GM12878 (cell line): ENCODE results near the gene C17orf114.

Source experiments
- ATAC-seq: fragments of 200-7000 bp; cut with Tn5 transposase; 3 replicates; pipeline ENCODE4 v1.9.1; 2020; ENCODE audit warnings: mild to moderate bottlenecking, moderate library complexity
- BruUV-seq: library from RNA; stranded (reverse); fragments of 400-500 nt; replicated peaks from 2 replicates; lab custom pipeline; 2021; lab: Mats Ljungman, UMichigan
- CTCF ChIA-PET: fragments of 300-600 bp; sonication (Branson Sonifier 250); formaldehyde crosslinking; extraction: SDS; loops from one replicate; lab custom pipeline; 2021; ENCODE audit warnings: inconsistent platforms; lab: Yijun Ruan, JAX
- POLR2A ChIA-PET: fragments of 350-600 bp; formaldehyde crosslinking; extraction: SDS; loops from one replicate; lab custom pipeline; 2021; ENCODE audit warnings: inconsistent platforms; lab: Charles Lee
- RAD21 ChIA-PET: fragments of 300-600 bp; sonication (Branson Sonifier 250); formaldehyde crosslinking; loops from one replicate; lab custom pipeline; 2023; ENCODE audit warnings: antibody characterized with exemption; ENCODE audit not compliant: unreplicated experiment; lab: Charles Lee
- SMC1A ChIA-PET: fragments of 300-600 bp; sonication (Branson Sonifier 250); formaldehyde crosslinking; loops from one replicate; lab custom pipeline; 2023; ENCODE audit not compliant: unreplicated experiment, uncharacterized antibody; lab: Charles Lee
- DNase-seq: peaks from one replicate; pipeline ENCODE4 v3.0.0-alpha.2; 2011; ENCODE audit warnings: low read depth, low spot score
- FAIRE-seq: peaks from 3 replicates; lab custom pipeline; 2011; peaks lifted over from hg19 to GRCh38; lab: Jason Lieb, UNC
- H2AFZ ChIP-seq: 2 replicates; pipeline ENCODE4 v1.6.0; 2011; ENCODE audit warnings: low read depth, low read length, control low read depth; ENCODE audit not compliant: control insufficient read depth
- H3K27ac ChIP-seq: 2 replicates; pipeline ENCODE4 v1.5.1; 2011; ENCODE audit warnings: control low read depth; ENCODE audit not compliant: control insufficient read depth, insufficient read depth
- H3K27me3 ChIP-seq, 2 experiments: replicated peaks in 1 of 2; 2 replicates each; pipeline versions ENCODE4 v1.6.0 to v1.6.1; 2011; ENCODE audit warnings: low read length in 1 of 2; ENCODE audit not compliant: control insufficient read depth in 2 of 2, insufficient read depth in 2 of 2
- H3K36me3 ChIP-seq, 2 experiments: 2 replicates each; pipeline ENCODE4 v1.5.1; 2011; ENCODE audit warnings: low read length in 1 of 2; ENCODE audit not compliant: control insufficient read depth in 2 of 2, insufficient read depth in 2 of 2
- H3K4me1 ChIP-seq: 2 replicates; pipeline ENCODE4 v1.6.1; 2011; ENCODE audit warnings: mild to moderate bottlenecking, low read length, moderate library complexity, mixed read lengths; ENCODE audit not compliant: control insufficient read depth, insufficient read depth
- H3K4me2 ChIP-seq: 2 replicates; pipeline ENCODE4 v1.6.0; 2011; ENCODE audit warnings: control low read depth; ENCODE audit not compliant: control insufficient read depth, insufficient read depth
- H3K4me3 ChIP-seq: fragments of 200-600 bp; sonication (generic); 2 replicates; pipeline ENCODE4 v1.5.1; 2016
- H3K79me2 ChIP-seq: 2 replicates; pipeline ENCODE4 v1.6.0; 2011; ENCODE audit warnings: low read length; ENCODE audit not compliant: control insufficient read depth, insufficient read depth
- H3K9ac ChIP-seq: 2 replicates; pipeline ENCODE4 v1.8.0; 2011; ENCODE audit warnings: low read length, control low read depth, mixed read lengths; ENCODE audit not compliant: control insufficient read depth, insufficient read depth
- H3K9me3 ChIP-seq: replicated peaks from 3 replicates; pipeline ENCODE4 v1.5.1; 2011; ENCODE audit warnings: mild to moderate bottlenecking, low read length; ENCODE audit not compliant: control insufficient read depth, insufficient read depth
- H4K20me1 ChIP-seq: 2 replicates; pipeline ENCODE4 v1.6.0; 2011; ENCODE audit not compliant: control insufficient read depth, insufficient read depth
- LARP7 ChIP-seq: fragments of 450-650 bp; IDR thresholded peaks from 2 replicates; pipeline ENCODE4 v1.6.1; 2017; ENCODE audit warnings: mild to moderate bottlenecking
- MTA3 ChIP-seq: IDR thresholded peaks from 2 replicates; pipeline ENCODE4 v1.6.1; 2012; ENCODE audit warnings: low read length, inconsistent platforms, borderline replicate concordance
- SPI1 ChIP-seq: IDR thresholded peaks from 2 replicates; pipeline ENCODE4 v1.6.1; 2011; ENCODE audit warnings: low read depth, mild to moderate bottlenecking, low read length, moderate library complexity, borderline replicate concordance; ENCODE audit not compliant: insufficient read depth
- STAT1 ChIP-seq: fragments of 450-650 bp; conservative IDR thresholded peaks from 2 replicates; pipeline ENCODE4 v1.6.1; 2014; ENCODE audit warnings: antibody characterized with exemption, mild to moderate bottlenecking
- TCF3 ChIP-seq: IDR thresholded peaks from 2 replicates; pipeline ENCODE4 v1.6.1; 2012; ENCODE audit warnings: low read depth, mild to moderate bottlenecking, low read length, borderline replicate concordance; ENCODE audit not compliant: insufficient read depth
- ZNF217 ChIP-seq: fragments of 450-650 bp; IDR thresholded peaks from 2 replicates; pipeline ENCODE4 v1.6.1; 2017; ENCODE audit warnings: antibody characterized with exemption, mild to moderate bottlenecking
- ZZZ3 ChIP-seq: IDR thresholded peaks from 2 replicates; pipeline ENCODE4 v1.6.1; 2011; ENCODE audit warnings: low read depth; ENCODE audit not compliant: control insufficient read depth, insufficient read length
- WGBS: methylation state at CpG from one replicate; pipeline ENCODE4 v1.1.6; 2016; ENCODE audit warnings: low lambda C conversion rate; ENCODE audit not compliant: insufficient replicate concordance, insufficient coverage; ENCODE audit errors: missing lambda C conversion rate; 5-methylcytosine and 5-hydroxymethylcytosine counted together
- in situ Hi-C: fragments of 300-500 bp; cut with MboI; formaldehyde crosslinking; loops from 9 replicates; pipeline ENCODE4 v1.14.3; 2018; ENCODE audit warnings: mixed read lengths
- intact Hi-C: fragments of 100-400 bp; cut with micrococcal nuclease; formaldehyde crosslinking; loops from one replicate; pipeline ENCODE4 v1.14.2; 2022; ENCODE audit not compliant: unreplicated experiment
- TF ChIP-seq, protein P1 (sequence below): fragments of 450-650 bp; IDR thresholded peaks from 2 replicates; pipeline ENCODE4 v1.6.1; 2017; ENCODE audit warnings: mild to moderate bottlenecking

The C17orf114 gene

DNA sequence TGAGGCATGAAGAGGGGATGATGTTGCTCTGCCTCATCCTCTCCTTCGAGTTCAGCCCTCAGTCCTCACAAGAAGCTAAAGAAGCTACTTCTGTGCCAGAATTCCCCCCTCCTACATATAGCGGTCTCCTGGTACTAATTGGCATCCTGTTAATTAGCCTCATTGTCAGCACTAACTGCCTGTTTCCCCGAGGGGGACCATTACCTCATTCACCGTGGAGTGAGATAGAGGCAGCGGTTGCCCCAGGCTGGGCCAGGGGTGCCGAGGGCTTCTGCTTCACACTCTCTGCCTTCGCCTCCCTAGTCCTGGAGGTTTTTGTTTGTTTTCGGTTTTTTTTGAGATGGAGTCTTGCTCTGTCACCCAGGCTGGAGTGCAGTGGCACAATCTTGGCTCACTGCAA, 25.3 kb upstream of the C17orf114 start:
- ChIA-PET SMC1A (no interaction called here), CTCF (interaction anchor here (0.7 kb wide), 1 partner anchor 76 kb away, joined by 3 read pairs; no protein-coding TSS in a partner anchor), RAD21 (no interaction called here), POLR2A (interaction anchor here (0.6 kb wide), 1 partner anchor 270 kb away, joined by 5 read pairs; no protein-coding TSS in a partner anchor)
- in situ Hi-C loops, result no loop called here
- Histone ChIP-seq H3K4me2 (no peak overlapping the region), H4K20me1 (no peaks in the 10 kb centered on the region), H3K4me3 (no peak overlapping the region), H3K27me3 (no peaks in the 10 kb centered on the region), H2AFZ (no peak overlapping the region), H3K4me1 (no peaks in the 10 kb centered on the region), H3K36me3 (no peaks in the 10 kb centered on the region), H3K9ac (no peak overlapping the region), H3K27ac (no peak overlapping the region), H3K79me2 (no peaks in the 10 kb centered on the region), H3K9me3 (no peaks in the 10 kb centered on the region)
- 56% methylated on average over 8 of the region's 8 CpGs for WGBS
- ATAC-seq, result no peak
- DNase-seq, result no peak
- BruUV-seq, result no TSS peak
- intact Hi-C loops, result no loop called here
- TF ChIP-seq, protein P1, sequence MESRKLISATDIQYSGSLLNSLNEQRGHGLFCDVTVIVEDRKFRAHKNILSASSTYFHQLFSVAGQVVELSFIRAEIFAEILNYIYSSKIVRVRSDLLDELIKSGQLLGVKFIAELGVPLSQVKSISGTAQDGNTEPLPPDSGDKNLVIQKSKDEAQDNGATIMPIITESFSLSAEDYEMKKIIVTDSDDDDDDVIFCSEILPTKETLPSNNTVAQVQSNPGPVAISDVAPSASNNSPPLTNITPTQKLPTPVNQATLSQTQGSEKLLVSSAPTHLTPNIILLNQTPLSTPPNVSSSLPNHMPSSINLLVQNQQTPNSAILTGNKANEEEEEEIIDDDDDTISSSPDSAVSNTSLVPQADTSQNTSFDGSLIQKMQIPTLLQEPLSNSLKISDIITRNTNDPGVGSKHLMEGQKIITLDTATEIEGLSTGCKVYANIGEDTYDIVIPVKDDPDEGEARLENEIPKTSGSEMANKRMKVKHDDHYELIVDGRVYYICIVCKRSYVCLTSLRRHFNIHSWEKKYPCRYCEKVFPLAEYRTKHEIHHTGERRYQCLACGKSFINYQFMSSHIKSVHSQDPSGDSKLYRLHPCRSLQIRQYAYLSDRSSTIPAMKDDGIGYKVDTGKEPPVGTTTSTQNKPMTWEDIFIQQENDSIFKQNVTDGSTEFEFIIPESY, result 0 out of 2 replicates have a peak, but pooled peaks have one; percentile 18
- TF ChIP-seq LARP7, result no peak
- FAIRE-seq, result no peak

DNA sequence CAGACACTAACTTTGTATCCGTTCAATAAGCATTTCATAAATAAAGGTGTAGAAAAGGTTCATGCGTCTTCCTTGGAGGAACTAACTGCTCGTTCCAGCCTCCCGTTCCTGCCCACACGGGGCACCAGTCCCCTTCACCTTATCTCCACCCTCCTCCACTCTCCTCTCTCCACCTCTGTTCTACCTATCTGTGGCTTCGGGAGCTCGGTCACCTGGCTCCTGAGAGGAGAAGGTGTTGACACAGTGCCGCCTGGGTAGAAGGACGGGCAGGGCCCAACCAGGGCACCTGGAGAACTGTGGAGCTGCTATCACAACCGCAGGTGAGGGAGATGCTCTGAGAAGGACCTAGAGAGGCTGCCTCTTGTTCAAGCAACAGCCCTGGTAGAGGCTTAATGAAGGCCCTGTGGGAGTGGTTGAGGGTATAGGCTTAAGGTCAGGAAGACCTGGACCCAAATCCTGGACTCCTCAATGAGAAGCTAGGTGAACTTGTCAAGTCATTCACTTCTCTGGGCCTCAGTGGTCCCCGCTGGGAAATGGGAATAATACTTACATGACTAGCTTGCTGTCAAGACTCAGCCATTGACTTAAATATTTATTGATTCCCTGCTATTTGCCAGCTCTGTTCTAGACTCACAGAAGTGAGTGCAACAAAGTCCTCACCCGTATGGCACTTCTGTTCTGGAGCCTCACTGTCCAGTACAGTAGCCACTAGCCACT, 21.4 kb upstream of the C17orf114 start:
- no peaks in the 10 kb centered on the region for H3K79me2 ChIP-seq
- DNase-seq (no peak), ATAC-seq (no peak; the same call in 2 of the 3 replicates), FAIRE-seq (no peak)
- ChIA-PET RAD21 (no interaction called here), SMC1A (no interaction called here), CTCF (interaction anchor here (1.3 kb wide), 1 partner anchor 59 kb away, joined by 4 read pairs; no protein-coding TSS in a partner anchor), POLR2A (interaction anchor here (0.5 to 0.7 kb wide), 3 partner anchors 47 to 1063 kb away, joined by 3 to 4 read pairs (median 3); no protein-coding TSS in a partner anchor)
- intact Hi-C loops (no loop called here), in situ Hi-C loops (no loop called here)
- no peaks in the 10 kb centered on the region for H4K20me1 ChIP-seq
- H2AFZ ChIP-seq, result no peak overlapping the region
- no TSS peak for BruUV-seq
- no peak overlapping the region for H3K27ac ChIP-seq
- WGBS, result 79% methylated on average over 12 of the region's 12 CpGs
- H3K4me2 ChIP-seq, result no peak overlapping the region
- no peaks in the 10 kb centered on the region for H3K9me3 ChIP-seq
- TF ChIP-seq STAT1 (no peak), ZNF217 (no peak), TCF3 (no peak), MTA3 (no peak), ZZZ3 (no peak), SPI1 (no peak)
- no peaks in the 10 kb centered on the region for H3K36me3 ChIP-seq
- H3K9ac ChIP-seq, result no peak overlapping the region
- H3K4me3 ChIP-seq, result no peak overlapping the region
- H3K27me3 ChIP-seq, result no peaks in the 10 kb centered on the region
- no peaks in the 10 kb centered on the region for H3K4me1 ChIP-seq
